Measurements from ENCODE around the gene EHMT2.

DNA sequence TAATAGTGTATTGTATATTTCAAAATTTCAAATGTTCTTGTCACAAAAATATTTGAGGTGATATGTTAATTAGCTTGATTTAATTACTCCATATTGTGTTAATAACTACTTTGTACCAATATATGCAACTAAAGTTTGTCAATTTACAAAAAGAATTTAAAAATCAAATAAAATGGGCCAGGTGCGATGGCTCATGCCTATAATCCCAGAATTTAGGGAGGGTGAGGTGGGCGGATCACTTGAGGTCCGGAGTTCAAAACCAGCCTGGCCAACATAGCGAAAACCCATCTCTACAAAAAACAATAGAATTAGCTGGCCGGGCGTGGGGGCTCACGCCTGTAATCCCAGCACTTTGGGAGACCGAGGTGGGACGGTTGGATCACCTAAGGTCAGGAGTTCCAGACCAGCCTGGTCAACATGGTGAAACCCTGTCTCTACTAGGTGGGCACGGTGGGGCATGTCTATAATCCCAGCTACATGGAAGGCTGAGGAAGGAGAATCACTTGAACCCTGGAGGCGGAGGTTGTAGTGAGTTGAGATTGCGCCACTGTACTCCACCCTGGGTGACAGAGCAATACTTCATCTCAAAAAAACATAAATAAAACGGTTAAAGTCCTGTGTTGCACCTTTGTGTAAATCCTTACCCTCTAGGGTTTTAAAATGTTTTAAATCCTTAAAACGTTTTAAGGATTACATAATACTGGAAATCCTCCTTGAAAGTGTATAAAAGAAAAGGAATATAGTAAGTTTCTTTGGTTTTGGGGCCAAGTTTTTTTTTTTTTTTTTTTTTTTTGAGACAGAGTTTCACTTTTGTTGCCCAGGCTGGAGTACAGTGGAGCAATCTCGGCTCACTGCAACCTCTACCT lies 65.9 kb downstream of the EHMT2 start:
- no peak for TF ChIP-seq POLR2A (IDR thresholded peaks at IDR 0.05; ENCODE audit: control extremely low read depth in 1 of 2, low read depth in 2 of 2, low read length in 2 of 2)
- no peak for TF ChIP-seq POLR2AphosphoS5 (IDR thresholded peaks at IDR 0.05; ENCODE audit: low read depth, low read length)
- TF ChIP-seq, protein P1, sequence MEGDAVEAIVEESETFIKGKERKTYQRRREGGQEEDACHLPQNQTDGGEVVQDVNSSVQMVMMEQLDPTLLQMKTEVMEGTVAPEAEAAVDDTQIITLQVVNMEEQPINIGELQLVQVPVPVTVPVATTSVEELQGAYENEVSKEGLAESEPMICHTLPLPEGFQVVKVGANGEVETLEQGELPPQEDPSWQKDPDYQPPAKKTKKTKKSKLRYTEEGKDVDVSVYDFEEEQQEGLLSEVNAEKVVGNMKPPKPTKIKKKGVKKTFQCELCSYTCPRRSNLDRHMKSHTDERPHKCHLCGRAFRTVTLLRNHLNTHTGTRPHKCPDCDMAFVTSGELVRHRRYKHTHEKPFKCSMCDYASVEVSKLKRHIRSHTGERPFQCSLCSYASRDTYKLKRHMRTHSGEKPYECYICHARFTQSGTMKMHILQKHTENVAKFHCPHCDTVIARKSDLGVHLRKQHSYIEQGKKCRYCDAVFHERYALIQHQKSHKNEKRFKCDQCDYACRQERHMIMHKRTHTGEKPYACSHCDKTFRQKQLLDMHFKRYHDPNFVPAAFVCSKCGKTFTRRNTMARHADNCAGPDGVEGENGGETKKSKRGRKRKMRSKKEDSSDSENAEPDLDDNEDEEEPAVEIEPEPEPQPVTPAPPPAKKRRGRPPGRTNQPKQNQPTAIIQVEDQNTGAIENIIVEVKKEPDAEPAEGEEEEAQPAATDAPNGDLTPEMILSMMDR (IDR thresholded peaks at IDR 0.05; ENCODE audit: control extremely low read depth in 1 of 3, insufficient read depth in 1 of 3, low read depth in 1 of 3, low read length in 3 of 3), result no peak
- no peak for TF ChIP-seq HDAC6 (IDR thresholded peaks at IDR 0.05; ENCODE audit: low read depth, low read length)
- no peak for TF ChIP-seq EP300 (IDR thresholded peaks at IDR 0.05; ENCODE audit: borderline replicate concordance in 1 of 2, low read depth in 2 of 2, low read length in 2 of 2)

Data from H1 (cell line).